Ectodermal cell (in vitro differentiated cells): ENCODE measurements around the gene SERPINE3.

Experiments
- H3K27ac ChIP-seq: 2 replicates; pipeline ENCODE4 v1.7.0; 2013; ENCODE audit warnings: mild to moderate bottlenecking, low read depth, low read length; ENCODE audit not compliant: insufficient read depth, poor library complexity, severe bottlenecking
- H3K27me3 ChIP-seq: 2 replicates; pipeline ENCODE4 v1.7.0; 2013; ENCODE audit warnings: mild to moderate bottlenecking, low read length; ENCODE audit not compliant: insufficient read depth, control insufficient read depth, poor library complexity, severe bottlenecking
- H3K36me3 ChIP-seq: one replicate; pipeline ENCODE4 v1.7.0; 2013; ENCODE audit warnings: low read length; ENCODE audit not compliant: control insufficient read depth, insufficient read depth
- H3K4me1 ChIP-seq: one replicate; pipeline ENCODE4 v1.7.0; 2013; ENCODE audit warnings: low read length; ENCODE audit not compliant: control insufficient read depth, insufficient read depth
- H3K4me3 ChIP-seq: 2 replicates; pipeline ENCODE4 v1.7.0; 2013; ENCODE audit warnings: low read depth, low read length, control low read depth; ENCODE audit not compliant: insufficient read depth
- H3K9me3 ChIP-seq: 2 replicates; pipeline ENCODE4 v1.7.0; 2013; ENCODE audit warnings: mild to moderate bottlenecking, low read length, moderate library complexity; ENCODE audit not compliant: control insufficient read depth
- WGBS, 2 experiments: methylation state at CpG; one replicate each; pipeline ENCODE4 v1.1.7; 2013; ENCODE audit warnings: missing lambda C conversion rate in 2 of 2; 5-methylcytosine and 5-hydroxymethylcytosine counted together

The SERPINE3 gene

GRCh38 chr13:51357928-51358595 lies 18.6 kb downstream of the SERPINE3 start:
- WGBS, 2 experiments: 81 to 89% methylated on average over 4 of the region's 5 CpGs
- H3K9me3 ChIP-seq: no peaks in the 10 kb centered on the region
- no peaks in the 10 kb centered on the region for H3K4me1 ChIP-seq
- no peaks in the 10 kb centered on the region for H3K27me3 ChIP-seq
- H3K4me3 ChIP-seq: no peak overlapping the region
- H3K27ac ChIP-seq: no peak overlapping the region
- no peaks in the 10 kb centered on the region for H3K36me3 ChIP-seq

GRCh38 chr13:51359352-51359751 lies 19.9 kb downstream of the SERPINE3 start:
- H3K27ac ChIP-seq: no peak overlapping the region
- H3K36me3 ChIP-seq: no peaks in the 10 kb centered on the region
- WGBS, 2 experiments: 94 to 100% methylated on average over 1 of the region's 1 CpG
- H3K9me3 ChIP-seq: no peaks in the 10 kb centered on the region
- no peaks in the 10 kb centered on the region for H3K27me3 ChIP-seq
- H3K4me3 ChIP-seq: no peak overlapping the region
- H3K4me1 ChIP-seq: no peaks in the 10 kb centered on the region

- no peak overlapping the region for H3K4me3 ChIP-seq
- H3K36me3 ChIP-seq: no peaks in the 10 kb centered on the region
- 93 to 100% methylated on average over 1 of the region's 1 CpG for WGBS, 2 experiments
- no peak overlapping the region for H3K27ac ChIP-seq
- no peaks in the 10 kb centered on the region for H3K4me1 ChIP-seq
- H3K9me3 ChIP-seq: no peaks in the 10 kb centered on the region
- no peaks in the 10 kb centered on the region for H3K27me3 ChIP-seq
Observed at GRCh38 chr13:51360489-51360888, 21.0 kb downstream of the SERPINE3 start.

GRCh38 chr13:51361106-51361505 lies 21.6 kb downstream of the SERPINE3 start:
- H3K27me3 ChIP-seq: no peaks in the 10 kb centered on the region
- no peaks in the 10 kb centered on the region for H3K4me1 ChIP-seq
- peaks cover 3% of the 10 kb centered on the region for H3K36me3 ChIP-seq
- H3K9me3 ChIP-seq: no peaks in the 10 kb centered on the region
- no peak overlapping the region for H3K27ac ChIP-seq
- no peak overlapping the region for H3K4me3 ChIP-seq

- Histone ChIP-seq H3K36me3 (peaks cover 10% of the 10 kb centered on the region), H3K9me3 (no peaks in the 10 kb centered on the region), H3K4me1 (no peaks in the 10 kb centered on the region), H3K27ac (no peak overlapping the region), H3K27me3 (no peaks in the 10 kb centered on the region), H3K4me3 (no peak overlapping the region)
Observed at GRCh38 chr13:51363625-51364024, 24.1 kb downstream of the SERPINE3 start.

GRCh38 chr13:51364404-51365008 lies 25.0 kb downstream of the SERPINE3 start:
- Histone ChIP-seq H3K27me3 (no peaks in the 10 kb centered on the region), H3K4me1 (no peaks in the 10 kb centered on the region), H3K4me3 (no peak overlapping the region), H3K27ac (no peak overlapping the region), H3K9me3 (no peaks in the 10 kb centered on the region), H3K36me3 (peaks cover 15% of the 10 kb centered on the region)
- 92 to 95% methylated on average over 2 of the region's 3 CpGs for WGBS, 2 experiments

GRCh38 chr13:51370116-51370515 lies 30.6 kb downstream of the SERPINE3 start:
- Histone ChIP-seq H3K36me3 (peaks cover 27% of the 10 kb centered on the region), H3K4me3 (no peak overlapping the region), H3K9me3 (no peaks in the 10 kb centered on the region), H3K4me1 (no peaks in the 10 kb centered on the region), H3K27ac (no peak overlapping the region), H3K27me3 (no peaks in the 10 kb centered on the region)
- 91 to 95% methylated on average over 2 of the region's 2 CpGs for WGBS, 2 experiments

GRCh38 chr13:51370811-51371210 lies 31.3 kb downstream of the SERPINE3 start:
- WGBS, 2 experiments: 95% methylated on average over 2 of the region's 2 CpGs
- peaks cover 27% of the 10 kb centered on the region for H3K36me3 ChIP-seq

GRCh38 chr13:51371768-51372399 lies 32.4 kb downstream of the SERPINE3 start:
- Histone ChIP-seq H3K4me1 (no peaks in the 10 kb centered on the region), H3K27ac (no peak overlapping the region), H3K9me3 (no peaks in the 10 kb centered on the region), H3K27me3 (no peaks in the 10 kb centered on the region), H3K4me3 (no peak overlapping the region), H3K36me3 (peaks cover 25% of the 10 kb centered on the region)
- WGBS, 2 experiments: 91 to 94% methylated on average over 6 of the region's 6 CpGs

More at GRCh38 chr13:51370811-51371210, 31.3 kb downstream of the SERPINE3 start:
- no peaks in the 10 kb centered on the region for H3K27me3 ChIP-seq
- no peak overlapping the region for H3K4me3 ChIP-seq
- no peaks in the 10 kb centered on the region for H3K4me1 ChIP-seq
- H3K9me3 ChIP-seq: no peaks in the 10 kb centered on the region
- H3K27ac ChIP-seq: no peak overlapping the region

GRCh38 chr13:51373451-51373850 lies 34.0 kb downstream of the SERPINE3 start:
- Histone ChIP-seq H3K27me3 (no peaks in the 10 kb centered on the region), H3K4me1 (no peaks in the 10 kb centered on the region), H3K9me3 (no peaks in the 10 kb centered on the region), H3K36me3 (peaks cover 21% of the 10 kb centered on the region), H3K4me3 (no peak overlapping the region), H3K27ac (no peak overlapping the region)
- 89 to 99% methylated on average over 2 of the region's 2 CpGs for WGBS, 2 experiments
